GM12874 (cell line): Measurements from ENCODE around the gene ATP2C2.

ENCODE experiments used
- CTCF ChIP-seq: IDR thresholded peaks from 2 replicates; pipeline ENCODE4 v1.5.1; 2011; ENCODE audit warnings: low read depth, mild to moderate bottlenecking, control low read depth, low read length, moderate library complexity; ENCODE audit not compliant: insufficient read depth

ATP2C2 gene

GRCh38 chr16:84368308-84368996 is at the start of gene ATP2C2:
TSS of gene ATP2C2 (plus strand) at chr16:84368538. CDS start at chr16:84368616, 78 bp downstream.
- no peak for TF ChIP-seq CTCF

GRCh38 chr16:84319146-84319760 is 49.1 kb upstream of the ATP2C2 start:
- TF ChIP-seq CTCF = no peak

GRCh38 chr16:84320511-84320910 is 47.8 kb upstream of the ATP2C2 start:
- no peak for TF ChIP-seq CTCF

GRCh38 chr16:84321932-84322331 is 46.4 kb upstream of the ATP2C2 start:
- TF ChIP-seq CTCF = no peak

GRCh38 chr16:84322749-84323148 is 45.6 kb upstream of the ATP2C2 start:
- TF ChIP-seq CTCF = no peak

- TF ChIP-seq CTCF = no peak
Observed at GRCh38 chr16:84323606-84324005, 44.7 kb upstream of the ATP2C2 start.

- TF ChIP-seq CTCF = no peak
Observed at GRCh38 chr16:84324434-84325262, 43.7 kb upstream of the ATP2C2 start.
